BLaER1 (cell line): ENCODE data around the gene LRRTM1.

Experiments used
- H3K27ac ChIP-seq: shearing (Covaris generic); formaldehyde crosslinking; 2 replicates; pipeline ENCODE4 v1.8.1; 2022
- H3K27me3 ChIP-seq: shearing (Covaris generic); formaldehyde crosslinking; 2 replicates; pipeline ENCODE4 v1.8.1; 2022
- H3K36me3 ChIP-seq: shearing (Covaris generic); formaldehyde crosslinking; 2 replicates; pipeline ENCODE4 v1.8.1; 2022
- H3K4me1 ChIP-seq: shearing (Covaris generic); formaldehyde crosslinking; 2 replicates; pipeline ENCODE4 v1.8.1; 2022
- H3K4me2 ChIP-seq: shearing (Covaris generic); formaldehyde crosslinking; 2 replicates; pipeline ENCODE4 v1.8.1; 2022
- H3K4me3 ChIP-seq: shearing (Covaris generic); formaldehyde crosslinking; 2 replicates; pipeline ENCODE4 v1.8.1; 2022
- H3K9ac ChIP-seq: shearing (Covaris generic); formaldehyde crosslinking; 2 replicates; pipeline ENCODE4 v1.8.1; 2022
- H3K9me3 ChIP-seq: shearing (Covaris generic); formaldehyde crosslinking; 2 replicates; pipeline ENCODE4 v1.8.1; 2022
- H4K20me1 ChIP-seq: shearing (Covaris generic); formaldehyde crosslinking; 2 replicates; pipeline ENCODE4 v1.8.1; 2022
- Cebpa-rat ChIP-seq: shearing (Covaris generic); IDR thresholded peaks from 2 replicates; pipeline ENCODE4 v1.8.1; 2022

The LRRTM1 gene

GRCh38 chr2:80303909-80304837 is at the start of gene LRRTM1:
Gene LRRTM1 (minus strand): TSS chr2:80304752. CDS start chr2:80303819, 933 bp downstream.
- no peak for TF ChIP-seq Cebpa-rat
- H3K27ac ChIP-seq = no peak within 1 kb of the TSS
- H3K4me1 ChIP-seq = peaks cover 6% of the 10 kb centered on the region
- peak within 1 kb of the TSS; percentile 65 for H3K4me3 ChIP-seq
- H3K36me3 ChIP-seq = no peaks in the 10 kb centered on the region
- H3K9me3 ChIP-seq = peaks cover 21% of the 10 kb centered on the region
- H3K27me3 ChIP-seq = peaks cover 44% of the 10 kb centered on the region
- H3K4me2 ChIP-seq = peak within 1 kb of the TSS; percentile 93
- H3K9ac ChIP-seq = peak within 1 kb of the TSS; percentile 57; the same call in 1 of the 2 replicates
- H4K20me1 ChIP-seq = no peaks in the 10 kb centered on the region

GRCh38 chr2:80351231-80351630 is 46.7 kb upstream of the LRRTM1 start:
- Histone ChIP-seq H3K4me3 (no peak overlapping the region), H3K27me3 (no peaks in the 10 kb centered on the region), H4K20me1 (no peaks in the 10 kb centered on the region), H3K9ac (no peak overlapping the region), H3K27ac (no peak overlapping the region), H3K4me1 (no peaks in the 10 kb centered on the region), H3K36me3 (no peaks in the 10 kb centered on the region), H3K9me3 (no peaks in the 10 kb centered on the region; the same call in 1 of the 2 replicates), H3K4me2 (no peak overlapping the region)
- no peak for TF ChIP-seq Cebpa-rat

DNA sequence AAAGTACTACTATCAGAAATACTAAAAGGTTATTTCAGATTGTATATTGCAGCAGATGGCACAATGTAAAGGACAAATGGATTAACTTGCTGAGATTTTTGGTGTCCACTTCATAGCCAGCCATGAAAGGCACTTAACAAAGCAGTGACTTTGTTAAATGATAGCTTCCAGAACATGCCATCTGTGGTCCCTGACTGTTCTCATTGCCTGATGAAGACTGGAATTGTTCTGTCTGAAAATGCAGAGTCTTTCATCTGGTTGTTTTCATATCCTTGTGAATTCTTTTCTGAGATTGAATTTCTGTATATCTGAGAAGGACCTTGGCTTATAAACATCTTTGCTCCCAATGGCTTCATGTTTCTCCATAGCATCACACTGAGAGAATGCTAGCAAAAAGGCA is 44.4 kb upstream of the LRRTM1 start:
- Histone ChIP-seq H3K4me1 (no peaks in the 10 kb centered on the region), H3K36me3 (no peaks in the 10 kb centered on the region), H3K27me3 (no peaks in the 10 kb centered on the region), H4K20me1 (no peaks in the 10 kb centered on the region), H3K9me3 (no peaks in the 10 kb centered on the region; the same call in 1 of the 2 replicates), H3K4me3 (no peak overlapping the region), H3K27ac (no peak overlapping the region), H3K4me2 (no peak overlapping the region), H3K9ac (no peak overlapping the region)
- no peak for TF ChIP-seq Cebpa-rat

GRCh38 chr2:80348078-80348477 is 43.5 kb upstream of the LRRTM1 start:
- H3K9ac ChIP-seq = no peak overlapping the region
- H3K4me1 ChIP-seq = no peaks in the 10 kb centered on the region
- no peak overlapping the region for H3K4me2 ChIP-seq
- no peak for TF ChIP-seq Cebpa-rat
- no peaks in the 10 kb centered on the region; the same call in 1 of the 2 replicates for H3K9me3 ChIP-seq
- no peak overlapping the region for H3K4me3 ChIP-seq
- no peaks in the 10 kb centered on the region for H3K27me3 ChIP-seq
- H4K20me1 ChIP-seq = no peaks in the 10 kb centered on the region
- no peaks in the 10 kb centered on the region for H3K36me3 ChIP-seq
- no peak overlapping the region for H3K27ac ChIP-seq

GRCh38 chr2:80340022-80340421 is 35.5 kb upstream of the LRRTM1 start:
- no peak overlapping the region for H3K9ac ChIP-seq
- H3K36me3 ChIP-seq = no peaks in the 10 kb centered on the region
- H3K4me3 ChIP-seq = no peak overlapping the region
- no peaks in the 10 kb centered on the region for H3K27me3 ChIP-seq
- H3K4me2 ChIP-seq = no peak overlapping the region
- no peaks in the 10 kb centered on the region; the same call in 1 of the 2 replicates for H3K9me3 ChIP-seq
- H3K27ac ChIP-seq = no peak overlapping the region
- no peak for TF ChIP-seq Cebpa-rat
- H4K20me1 ChIP-seq = no peaks in the 10 kb centered on the region
- H3K4me1 ChIP-seq = no peaks in the 10 kb centered on the region

GRCh38 chr2:80338794-80339193 is 34.2 kb upstream of the LRRTM1 start:
- H3K9ac ChIP-seq = no peak overlapping the region
- no peaks in the 10 kb centered on the region for H3K27me3 ChIP-seq
- no peak overlapping the region for H3K4me2 ChIP-seq
- H3K36me3 ChIP-seq = no peaks in the 10 kb centered on the region
- no peaks in the 10 kb centered on the region for H3K4me1 ChIP-seq
- no peak for TF ChIP-seq Cebpa-rat
- H4K20me1 ChIP-seq = no peaks in the 10 kb centered on the region
- H3K27ac ChIP-seq = no peak overlapping the region
- no peaks in the 10 kb centered on the region for H3K9me3 ChIP-seq
- no peak overlapping the region for H3K4me3 ChIP-seq

- Histone ChIP-seq H3K27me3 (no peaks in the 10 kb centered on the region), H3K4me2 (no peak overlapping the region), H3K9ac (no peak overlapping the region), H4K20me1 (no peaks in the 10 kb centered on the region), H3K4me3 (no peak overlapping the region), H3K27ac (no peak overlapping the region), H3K36me3 (no peaks in the 10 kb centered on the region), H3K4me1 (no peaks in the 10 kb centered on the region), H3K9me3 (no peaks in the 10 kb centered on the region)
- TF ChIP-seq Cebpa-rat = no peak
These were observed 30.9 kb upstream of the LRRTM1 start for GRCh38 chr2:80335411-80335810.

- Histone ChIP-seq H3K4me2 (no peak overlapping the region), H3K27me3 (no peaks in the 10 kb centered on the region), H3K27ac (no peak overlapping the region), H3K4me1 (peaks cover 10% of the 10 kb centered on the region), H4K20me1 (no peaks in the 10 kb centered on the region), H3K9me3 (no peaks in the 10 kb centered on the region), H3K4me3 (no peak overlapping the region), H3K9ac (no peak overlapping the region), H3K36me3 (no peaks in the 10 kb centered on the region)
- TF ChIP-seq Cebpa-rat = no peak
These were observed 29.3 kb upstream of the LRRTM1 start for GRCh38 chr2:80333886-80334285.

GRCh38 chr2:80330527-80331450 is 26.2 kb upstream of the LRRTM1 start:
- Histone ChIP-seq H3K9ac (no peak overlapping the region), H3K9me3 (no peaks in the 10 kb centered on the region), H3K4me3 (no peak overlapping the region), H3K36me3 (no peaks in the 10 kb centered on the region), H3K4me1 (peaks cover 37% of the 10 kb centered on the region), H3K27me3 (no peaks in the 10 kb centered on the region), H3K27ac (no peak overlapping the region), H4K20me1 (no peaks in the 10 kb centered on the region), H3K4me2 (no peak overlapping the region)
- TF ChIP-seq Cebpa-rat = no peak
